ENCODE results near the gene CCDC196.

CCDC196 gene

DNA sequence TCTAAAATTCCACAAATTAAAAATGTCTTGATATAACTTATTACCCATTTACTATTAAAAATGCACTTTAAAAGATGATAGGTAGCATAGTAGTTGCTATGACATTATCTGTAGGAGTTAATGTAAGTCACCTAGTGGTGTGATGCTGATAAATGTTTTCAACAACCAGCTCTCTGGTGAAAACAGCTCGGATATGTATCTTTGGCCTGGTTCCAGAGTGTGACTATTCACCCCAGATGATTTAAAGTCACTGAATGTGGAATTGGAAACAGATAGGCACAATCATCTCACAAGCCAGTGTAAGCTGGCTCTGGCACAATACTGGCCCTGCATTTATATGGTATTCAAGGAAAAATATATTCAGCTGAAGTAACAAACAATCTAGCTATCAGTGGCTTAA is 9.2 kb upstream of the CCDC196 start:
- no peak overlapping the region for H3K4me3 ChIP-seq (ENCODE audit: low read length)
- TF ChIP-seq, protein P1, sequence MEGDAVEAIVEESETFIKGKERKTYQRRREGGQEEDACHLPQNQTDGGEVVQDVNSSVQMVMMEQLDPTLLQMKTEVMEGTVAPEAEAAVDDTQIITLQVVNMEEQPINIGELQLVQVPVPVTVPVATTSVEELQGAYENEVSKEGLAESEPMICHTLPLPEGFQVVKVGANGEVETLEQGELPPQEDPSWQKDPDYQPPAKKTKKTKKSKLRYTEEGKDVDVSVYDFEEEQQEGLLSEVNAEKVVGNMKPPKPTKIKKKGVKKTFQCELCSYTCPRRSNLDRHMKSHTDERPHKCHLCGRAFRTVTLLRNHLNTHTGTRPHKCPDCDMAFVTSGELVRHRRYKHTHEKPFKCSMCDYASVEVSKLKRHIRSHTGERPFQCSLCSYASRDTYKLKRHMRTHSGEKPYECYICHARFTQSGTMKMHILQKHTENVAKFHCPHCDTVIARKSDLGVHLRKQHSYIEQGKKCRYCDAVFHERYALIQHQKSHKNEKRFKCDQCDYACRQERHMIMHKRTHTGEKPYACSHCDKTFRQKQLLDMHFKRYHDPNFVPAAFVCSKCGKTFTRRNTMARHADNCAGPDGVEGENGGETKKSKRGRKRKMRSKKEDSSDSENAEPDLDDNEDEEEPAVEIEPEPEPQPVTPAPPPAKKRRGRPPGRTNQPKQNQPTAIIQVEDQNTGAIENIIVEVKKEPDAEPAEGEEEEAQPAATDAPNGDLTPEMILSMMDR (IDR thresholded peaks at IDR 0.05; ENCODE audit: insufficient read depth, low read depth, low read length, missing control alignments): no peak
- DNase-seq (ENCODE audit: low read depth): peak; percentile 39

DNA sequence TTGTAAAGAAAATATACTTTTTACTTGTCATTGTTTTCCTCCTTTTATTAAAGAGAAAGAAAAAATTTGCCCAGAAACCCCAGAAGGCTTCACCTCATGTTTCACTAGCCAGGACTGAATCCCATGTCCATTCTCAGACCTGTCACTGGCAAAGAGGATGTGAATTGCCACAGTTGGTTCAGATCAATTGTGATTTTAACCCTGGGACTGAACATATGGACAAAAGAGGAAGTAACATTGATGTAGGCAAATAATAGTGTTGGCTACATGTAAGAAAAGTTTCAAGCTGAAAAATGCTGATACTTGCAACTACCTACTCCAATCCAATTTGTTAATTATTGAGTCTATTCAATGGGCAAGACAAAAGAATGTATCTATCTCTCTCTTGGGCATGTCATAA is 8.6 kb upstream of the CCDC196 start:
- H3K4me3 ChIP-seq (ENCODE audit: low read length): no peak overlapping the region
- no peak for DNase-seq (ENCODE audit: low read depth)
- TF ChIP-seq, protein P1 (IDR thresholded peaks at IDR 0.05; ENCODE audit: insufficient read depth, low read depth, low read length, missing control alignments): no peak

DNA sequence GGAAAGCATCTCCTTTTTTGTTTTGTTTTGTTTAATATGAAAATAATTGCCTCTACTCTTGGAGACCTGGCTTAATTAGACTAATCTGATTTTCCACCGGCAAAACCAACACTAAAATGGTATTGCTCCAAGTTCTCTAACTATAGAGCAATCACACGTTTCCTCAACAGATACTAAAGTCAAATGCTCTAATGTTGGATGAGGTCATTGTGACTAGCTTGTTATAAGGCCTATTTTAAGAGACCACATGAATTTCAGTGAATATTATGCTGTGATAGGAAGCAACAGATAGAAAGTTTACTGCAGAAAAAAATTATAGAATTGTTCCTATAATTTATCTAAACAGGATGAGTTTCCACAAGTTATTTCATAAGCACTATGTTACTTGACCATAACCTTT is 3.3 kb upstream of the CCDC196 start:
- TF ChIP-seq, protein P1 (IDR thresholded peaks at IDR 0.05; ENCODE audit: insufficient read depth, low read depth, low read length, missing control alignments): no peak
- DNase-seq (ENCODE audit: low read depth): no peak
- no peak overlapping the region for H3K4me3 ChIP-seq (ENCODE audit: low read length)

DNA sequence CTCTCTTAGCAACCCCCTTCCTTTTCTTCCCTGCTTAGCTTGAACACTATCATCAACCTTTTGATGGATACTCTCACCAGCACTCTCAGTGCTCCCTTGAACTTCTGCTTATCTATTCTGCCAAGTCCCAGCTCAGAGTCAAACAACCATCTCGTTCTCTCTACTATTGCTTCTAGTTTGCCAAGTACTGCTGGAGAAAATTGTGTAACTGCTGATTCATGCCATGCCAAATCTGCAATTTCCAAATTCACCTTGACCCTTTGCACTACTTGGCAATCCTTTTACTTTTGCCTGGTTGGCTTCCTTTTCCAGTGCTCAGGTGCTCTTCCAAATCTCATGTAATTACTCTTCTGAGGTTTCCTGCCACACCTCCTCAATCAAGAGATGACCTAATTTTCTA is 2.8 kb upstream of the CCDC196 start:
- TF ChIP-seq, protein P1 (IDR thresholded peaks at IDR 0.05; ENCODE audit: insufficient read depth, low read depth, low read length, missing control alignments): no peak
- no peak overlapping the region for H3K4me3 ChIP-seq (ENCODE audit: low read length)
- peak; percentile 84 for DNase-seq (ENCODE audit: low read depth)

DNA sequence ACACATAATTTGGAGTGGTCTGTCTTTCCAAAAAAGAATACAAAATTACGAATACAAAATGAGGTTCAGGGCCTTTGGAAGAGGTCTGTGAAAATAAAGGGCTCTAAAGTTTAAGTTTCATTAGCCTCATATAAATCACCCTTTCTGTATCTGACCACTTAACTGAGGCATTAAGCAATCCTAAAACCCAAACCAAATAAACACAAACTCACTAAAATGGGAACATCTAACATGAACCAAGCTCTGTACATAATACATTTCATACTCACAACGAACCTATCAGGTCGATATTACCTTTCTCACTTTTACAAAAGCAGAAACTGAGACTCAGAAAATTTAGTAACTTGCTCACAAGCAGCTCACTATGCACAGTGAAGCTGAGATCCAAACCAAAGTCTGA is 1.1 kb upstream of the CCDC196 start:
- TF ChIP-seq, protein P1 (IDR thresholded peaks at IDR 0.05; ENCODE audit: insufficient read depth, low read depth, low read length, missing control alignments): no peak
- no peak for DNase-seq (ENCODE audit: low read depth)
- no peak overlapping the region for H3K4me3 ChIP-seq (ENCODE audit: low read length)

DNA sequence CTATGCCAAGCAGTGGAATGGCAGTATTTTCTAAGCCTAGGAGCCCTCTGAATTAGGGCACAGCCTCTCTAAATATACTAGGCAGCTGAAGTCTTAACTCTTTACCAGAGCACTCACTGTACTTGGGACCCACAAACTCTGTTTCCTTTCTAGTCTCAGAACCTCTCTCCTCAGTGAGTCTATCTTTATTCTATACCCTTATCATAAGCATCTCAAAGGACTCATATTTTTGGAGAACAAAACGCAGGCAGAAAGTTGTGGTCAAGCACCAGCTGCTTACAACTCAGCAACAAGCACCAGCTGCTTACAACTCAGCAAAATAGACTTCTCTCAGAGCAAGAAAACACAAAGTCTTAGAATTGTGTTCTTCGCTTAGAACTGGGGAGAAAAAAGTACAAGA is 993 bp downstream of the CCDC196 start:
- no peak for DNase-seq (ENCODE audit: low read depth)
- TF ChIP-seq, protein P1 (IDR thresholded peaks at IDR 0.05; ENCODE audit: insufficient read depth, low read depth, low read length, missing control alignments): no peak
- H3K4me3 ChIP-seq (ENCODE audit: low read length): no peak overlapping the region
